Inflammatory macrophage (primary cell): ENCODE data around the gene DENND4C.
"Not testable (repeated sequence)": the region's sequence is repeated elsewhere in the genome, so short reads cannot be mapped to it uniquely, and the experiment has no call there.

Source experiments
- DNase-seq, 2 donors: peaks; one replicate each; pipeline ENCODE4 v3.0.0-alpha.2; 2020 to 2022

The DENND4C gene

DNA sequence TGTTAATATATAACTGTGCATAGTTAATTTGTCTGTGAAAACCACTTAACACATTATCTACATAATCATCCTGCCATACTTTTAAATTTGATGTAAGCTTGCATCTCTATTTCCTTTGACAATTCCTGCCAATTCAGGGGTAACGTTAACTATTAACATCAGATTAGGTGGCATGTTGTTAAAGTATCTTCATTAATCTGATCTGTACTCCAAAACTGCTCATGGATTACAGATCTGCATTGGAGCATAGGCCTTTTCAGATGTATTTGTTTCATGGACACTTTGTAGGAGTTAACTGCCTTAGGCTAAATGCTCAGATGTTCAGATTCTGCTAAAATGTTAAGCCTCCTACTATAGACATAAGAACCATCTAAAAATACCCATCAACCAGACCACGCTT is 146.4 kb downstream of the DENND4C start:
- no peak for DNase-seq

DNA sequence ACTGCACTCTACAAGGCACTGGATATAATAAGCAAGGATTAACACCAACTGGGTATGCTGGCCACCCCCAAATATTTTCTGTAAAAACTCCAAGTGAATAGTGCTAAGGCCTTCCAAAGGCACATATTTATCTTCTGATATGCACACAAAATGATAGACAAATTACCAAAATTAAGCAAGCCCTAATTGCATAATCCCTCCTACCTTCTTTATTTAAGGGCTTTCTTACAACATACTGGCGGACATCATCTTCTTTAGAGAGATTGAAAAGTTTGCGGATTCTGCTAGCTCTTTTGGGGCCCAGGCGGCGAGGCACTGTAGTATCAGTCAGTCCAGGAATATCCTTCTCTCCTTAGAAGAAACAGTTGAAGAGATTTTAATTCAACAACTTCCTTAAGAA is 147.7 kb downstream of the DENND4C start:
- DNase-seq: peak in 1 of 2 donors; percentile 44

DNA sequence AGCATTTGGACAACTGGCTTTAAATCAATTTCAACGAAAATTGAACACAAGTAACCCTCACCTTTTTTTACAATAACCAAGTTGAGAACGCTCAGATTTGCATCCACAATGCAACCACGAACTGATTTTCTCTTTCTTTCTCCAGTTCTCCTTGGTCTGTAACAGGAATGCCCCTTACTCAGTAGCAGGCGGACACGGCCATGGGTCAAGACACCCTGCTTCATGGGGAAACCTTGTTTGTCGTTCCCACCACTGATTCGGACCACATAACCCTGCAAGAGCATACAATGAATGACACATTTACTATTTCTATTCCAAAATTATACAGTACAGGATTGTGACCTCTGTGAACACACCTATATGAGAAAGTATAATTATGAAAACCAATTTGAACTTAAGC is 148.2 kb downstream of the DENND4C start:
- DNase-seq: no peak

DNA sequence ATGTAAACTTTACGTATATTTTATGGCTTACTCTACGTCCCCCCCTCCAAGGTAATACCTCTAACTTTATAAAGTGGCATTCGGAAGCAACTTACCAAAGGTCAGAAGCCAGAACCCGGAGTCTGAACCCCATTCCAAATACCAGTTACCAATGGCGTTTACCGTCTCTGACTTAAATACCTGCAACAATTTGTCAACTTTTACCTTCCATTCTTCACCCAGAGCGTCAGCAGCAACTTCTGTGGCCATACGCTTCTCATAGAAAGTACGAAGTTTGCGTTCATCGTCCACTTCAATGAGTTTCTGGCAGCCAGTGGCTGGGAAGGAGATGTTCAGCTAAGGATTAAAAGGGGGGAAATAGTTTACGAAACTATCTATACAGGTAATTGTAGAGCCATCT is 148.8 kb downstream of the DENND4C start:
- no peak for DNase-seq

DNA sequence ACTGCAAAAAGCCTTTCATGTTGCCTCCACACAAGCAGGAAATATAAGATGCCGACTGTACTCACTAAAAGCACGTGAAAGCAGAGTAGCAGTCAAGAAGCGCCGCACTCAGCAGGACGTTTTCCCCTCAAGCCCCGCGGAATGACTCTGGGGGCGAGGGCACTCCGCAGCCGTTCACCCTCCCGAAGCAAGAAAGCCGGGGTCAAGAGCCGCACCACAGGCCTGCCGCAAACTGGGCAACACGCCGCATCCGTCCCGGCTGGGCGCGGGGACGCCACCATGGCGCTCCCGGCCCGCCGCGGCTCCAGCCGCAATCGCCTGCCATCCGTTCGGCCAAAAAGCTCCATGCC is 149.2 kb downstream of the DENND4C start:
- DNase-seq: peak; percentile 19 to 51

DNA sequence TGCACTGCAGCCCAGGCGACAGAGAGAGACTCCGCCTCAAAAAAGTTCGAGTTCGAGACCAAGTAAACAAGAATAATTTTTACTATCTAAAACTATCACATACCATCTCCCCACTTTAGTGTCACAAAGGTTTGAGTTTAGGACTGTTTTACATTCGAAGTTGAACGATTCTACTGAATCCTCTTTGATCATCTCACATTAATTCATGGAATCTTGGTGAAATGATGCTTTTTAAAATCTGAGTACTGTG is 150.3 kb downstream of the DENND4C start:
- no peak for DNase-seq

DNA sequence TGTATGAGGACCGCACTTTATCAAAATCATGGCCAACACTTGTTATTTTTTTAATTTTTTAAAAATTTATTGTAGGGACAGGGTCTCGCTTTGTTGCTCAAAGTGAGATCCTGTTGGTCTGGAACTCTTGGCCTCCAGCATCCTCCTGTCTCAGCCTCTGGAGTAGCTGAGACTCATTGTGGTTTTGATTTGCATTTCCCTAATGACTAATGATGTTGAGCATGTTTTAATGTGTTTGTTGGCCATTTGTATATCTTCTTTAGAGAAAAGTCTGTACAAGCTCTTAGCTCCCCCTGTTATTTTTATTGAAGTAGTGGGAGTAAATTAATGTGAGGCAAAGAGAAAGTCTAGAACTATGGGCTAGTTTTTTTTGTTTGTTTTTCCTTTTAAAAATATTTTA is 151.2 kb downstream of the DENND4C start:
- no peak for DNase-seq

DNA sequence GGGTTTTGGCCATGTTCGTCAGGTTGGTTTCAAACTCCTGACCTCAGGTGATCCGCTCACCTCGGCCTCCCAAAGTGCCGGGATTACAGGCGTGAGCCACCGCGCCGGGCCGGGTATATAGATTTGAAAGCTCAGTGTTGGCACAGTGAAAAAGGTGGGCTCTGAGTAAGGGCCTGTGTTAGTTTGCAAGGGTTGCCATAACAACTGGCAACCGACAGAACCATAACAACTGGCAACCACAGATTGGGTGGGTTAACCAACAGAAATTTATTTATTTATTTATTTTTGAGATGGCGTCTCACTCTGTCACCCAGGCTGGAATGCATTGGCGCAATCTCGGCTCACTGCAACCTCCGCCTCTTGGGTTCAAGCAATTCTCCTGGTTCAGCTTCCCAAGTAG is 154.7 kb downstream of the DENND4C start:
- DNase-seq: not testable (repeated sequence)

DNA sequence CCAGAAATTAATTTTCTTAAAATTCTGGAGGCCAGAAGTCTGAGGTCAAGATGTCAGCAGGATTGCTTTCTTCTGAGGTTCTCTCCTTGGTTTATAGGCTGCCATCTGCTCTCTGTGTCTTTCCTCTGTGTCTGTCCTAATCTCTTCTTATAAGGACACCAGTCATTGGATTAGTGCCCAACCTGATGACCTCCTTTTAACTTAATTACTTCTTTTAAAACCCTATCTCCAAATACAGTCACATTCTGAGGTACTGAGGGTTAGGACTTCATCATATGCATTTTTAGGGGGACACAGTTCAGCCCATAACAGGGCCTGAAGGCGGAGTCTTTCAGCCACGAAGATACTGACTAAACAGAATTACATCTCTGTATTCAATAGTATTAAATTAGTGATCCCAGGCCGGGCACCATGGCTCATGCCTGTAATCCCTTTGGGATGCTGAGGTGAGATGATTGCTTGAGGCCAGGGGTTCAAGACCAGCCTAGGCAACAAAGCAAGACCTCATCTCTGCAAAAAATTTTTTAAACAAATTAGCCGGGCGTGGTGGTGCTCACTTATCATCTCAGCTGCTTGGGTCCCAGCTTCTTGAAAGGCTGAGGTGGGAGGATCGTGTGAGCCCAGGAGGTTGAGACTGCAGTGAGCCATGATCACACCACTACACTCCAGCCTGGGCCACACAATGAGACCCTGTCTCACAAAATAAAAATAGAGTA is 155.5 kb downstream of the DENND4C start:
- DNase-seq: no peak

DNA sequence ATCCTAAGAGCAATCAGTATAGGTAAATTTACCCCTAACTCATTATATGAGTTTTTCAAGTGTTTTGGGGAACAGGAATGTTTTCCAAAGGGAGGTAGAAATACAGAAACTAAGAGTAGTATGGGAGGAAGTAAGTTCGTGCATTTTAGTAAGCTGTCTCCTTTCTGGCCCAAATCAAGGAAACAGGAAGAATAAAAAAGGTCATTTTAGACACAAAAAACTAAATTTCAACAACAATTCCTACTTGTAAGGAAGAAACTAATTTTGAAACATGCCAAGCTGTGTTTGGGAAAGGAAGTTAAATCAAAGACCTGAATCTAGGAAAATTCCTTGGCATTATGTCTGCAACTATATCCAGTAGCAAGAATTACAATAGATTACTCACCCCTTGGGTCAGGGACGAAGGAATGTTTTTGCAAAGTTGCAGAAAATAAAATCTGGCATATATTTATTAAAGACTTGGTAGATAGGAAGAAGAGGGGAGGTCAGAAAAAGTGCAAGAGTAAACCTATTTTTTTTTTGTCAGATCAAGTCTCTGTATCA is 156.1 kb downstream of the DENND4C start:
- DNase-seq: peak in 1 of 2 donors; percentile 21

DNA sequence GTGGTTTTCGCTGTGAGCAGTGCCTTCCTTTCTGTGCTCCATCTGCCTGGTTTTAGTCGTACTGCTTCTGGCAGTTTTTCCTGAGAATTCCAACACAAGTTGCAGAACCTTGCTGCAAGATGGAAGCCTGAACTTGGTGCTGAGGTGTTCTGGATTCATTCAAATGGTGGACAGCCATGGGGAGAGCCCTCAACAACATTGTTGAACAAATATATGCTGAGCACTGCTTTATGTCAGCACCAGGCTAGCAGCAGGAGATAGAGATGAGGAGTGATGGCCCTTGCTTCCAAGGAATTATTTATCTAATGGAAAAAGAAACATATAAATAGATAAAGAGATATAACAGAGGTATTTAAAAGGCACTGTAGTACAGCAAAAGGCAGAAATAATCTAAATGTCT is 156.8 kb downstream of the DENND4C start:
- no peak for DNase-seq

DNA sequence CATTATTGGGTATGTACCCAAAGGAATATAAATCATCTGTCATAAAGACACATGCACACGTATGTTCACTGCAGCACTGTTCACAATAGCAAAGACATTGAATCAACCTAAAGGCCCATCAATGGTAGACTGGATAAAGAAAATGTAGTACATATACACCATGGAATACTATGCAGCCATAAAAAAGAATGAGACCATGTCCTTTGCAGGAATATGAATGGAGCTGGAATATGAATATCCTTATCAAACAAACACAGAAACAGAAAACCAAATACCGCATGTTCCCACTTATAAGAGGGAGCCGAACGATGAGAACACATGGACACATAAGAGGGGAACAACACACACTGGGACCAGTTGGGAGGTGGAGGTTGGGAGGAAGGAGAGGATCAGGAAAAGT is 159.0 kb downstream of the DENND4C start:
- DNase-seq: not testable (repeated sequence)

DNA sequence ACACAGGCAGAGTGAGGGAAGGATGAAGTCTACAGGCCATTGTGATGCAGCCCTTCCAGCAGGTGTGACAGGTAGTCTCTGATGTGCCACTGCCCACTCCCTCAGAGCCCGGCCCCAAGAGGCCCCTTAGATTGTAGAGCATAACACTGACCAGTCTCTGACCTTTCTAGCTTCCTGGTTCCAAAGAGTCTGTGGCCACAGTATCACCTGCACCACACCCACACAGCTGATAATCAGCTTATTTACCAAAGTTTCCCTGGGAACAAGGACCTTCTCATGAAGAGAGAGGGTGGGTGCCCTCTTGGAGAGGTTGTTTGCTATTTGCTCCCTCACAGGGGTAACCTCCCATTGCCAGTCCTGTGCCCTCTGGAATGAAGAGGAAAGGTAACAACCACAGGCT is 167.4 kb downstream of the DENND4C start:
- no peak for DNase-seq

DNA sequence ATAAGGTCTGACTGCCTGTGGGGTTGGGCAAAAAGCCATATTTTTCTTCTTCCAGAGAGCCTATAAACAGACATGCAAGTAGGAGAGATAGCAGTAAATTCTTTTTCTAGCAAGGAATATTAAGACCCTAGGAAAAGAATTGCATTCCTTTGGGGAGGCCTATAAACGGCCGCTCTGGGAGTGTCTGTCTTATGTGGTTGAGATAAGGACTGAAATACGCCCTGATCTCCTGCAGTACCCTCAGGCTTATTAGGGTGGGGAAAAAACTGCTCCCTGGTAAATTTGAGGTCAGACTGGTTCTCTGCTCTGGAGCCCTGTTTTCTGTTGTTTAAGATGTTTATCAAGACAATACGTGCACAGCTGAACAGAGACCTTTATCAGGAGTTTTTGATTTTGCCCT is 172.7 kb downstream of the DENND4C start:
- not testable (repeated sequence) for DNase-seq

DNA sequence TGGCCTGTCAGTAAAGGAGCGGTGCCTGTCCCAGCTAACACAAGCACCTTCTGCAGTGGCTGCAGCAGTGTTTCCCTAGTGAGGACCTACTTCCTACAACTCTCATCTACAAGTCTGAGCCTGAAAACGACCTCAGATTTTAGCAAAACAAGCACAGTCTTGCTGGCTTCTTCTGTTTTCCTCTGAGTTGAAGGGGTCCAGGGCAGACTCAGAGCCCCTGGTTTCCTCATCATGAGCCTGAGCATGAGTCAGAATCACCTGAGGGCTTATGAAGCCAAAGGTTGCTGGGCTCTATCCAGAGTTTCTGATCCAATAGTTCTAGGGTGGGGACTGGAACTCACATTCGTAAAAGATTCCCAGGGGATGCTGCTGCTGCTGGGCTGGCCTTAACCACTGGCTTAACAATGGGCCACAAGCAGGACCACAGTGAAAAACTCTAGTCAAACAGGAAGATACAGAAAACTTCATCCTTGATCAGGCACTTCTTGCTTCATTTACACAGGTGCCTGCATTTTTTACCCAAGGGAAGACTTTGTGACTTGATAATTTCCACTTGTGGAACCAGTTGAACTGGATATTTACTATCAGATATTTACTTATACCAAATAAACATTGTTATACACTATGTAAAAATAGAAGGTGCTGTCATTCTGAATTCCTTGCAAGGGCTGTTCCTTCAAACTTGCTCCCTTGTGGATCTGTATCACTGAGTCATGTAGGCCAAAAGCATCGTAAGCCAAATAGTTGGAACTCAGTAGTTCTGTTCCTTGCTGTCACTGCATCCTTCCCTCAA is 174.0 kb downstream of the DENND4C start:
- no peak for DNase-seq

DNA sequence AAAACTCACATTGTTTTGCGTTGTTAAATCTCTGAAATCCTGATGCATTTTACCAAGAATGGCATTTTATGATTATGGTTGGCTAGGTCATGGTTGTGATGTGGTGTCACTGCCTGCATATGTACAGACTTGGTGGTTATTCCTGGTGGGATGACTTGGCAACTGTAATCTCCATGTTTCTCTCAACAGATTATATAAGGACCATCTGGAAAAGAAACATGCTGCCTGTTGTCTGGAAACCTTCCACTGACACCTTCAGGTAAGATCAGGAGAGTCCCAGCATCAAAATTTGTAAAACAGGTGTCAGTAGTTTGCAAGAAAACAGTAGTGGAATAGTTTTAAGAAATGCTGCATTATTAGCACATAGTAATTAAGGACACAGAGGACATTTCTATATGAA is 175.3 kb downstream of the DENND4C start:
- no peak for DNase-seq

DNA sequence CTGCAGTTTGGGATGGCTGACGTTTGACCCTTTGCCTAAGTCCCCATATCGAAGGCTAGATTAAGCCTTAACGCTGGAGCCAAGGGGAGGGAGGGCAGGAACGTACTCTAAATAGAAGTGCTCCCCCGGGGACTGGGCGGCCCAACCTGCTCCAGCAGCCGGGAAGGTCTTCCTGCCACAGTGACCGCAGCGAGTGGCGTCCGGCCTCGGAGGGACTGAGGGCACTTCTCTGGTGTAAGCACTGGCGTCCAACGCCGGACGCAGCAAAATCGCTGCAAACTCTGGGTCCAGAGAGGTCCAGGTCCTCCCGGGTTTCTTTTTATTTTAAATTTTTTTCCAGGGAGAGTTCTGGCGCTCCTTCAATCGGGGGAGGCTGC is 177.8 kb downstream of the DENND4C start:
- DNase-seq: peak in 1 of 2 donors; percentile 4

DNA sequence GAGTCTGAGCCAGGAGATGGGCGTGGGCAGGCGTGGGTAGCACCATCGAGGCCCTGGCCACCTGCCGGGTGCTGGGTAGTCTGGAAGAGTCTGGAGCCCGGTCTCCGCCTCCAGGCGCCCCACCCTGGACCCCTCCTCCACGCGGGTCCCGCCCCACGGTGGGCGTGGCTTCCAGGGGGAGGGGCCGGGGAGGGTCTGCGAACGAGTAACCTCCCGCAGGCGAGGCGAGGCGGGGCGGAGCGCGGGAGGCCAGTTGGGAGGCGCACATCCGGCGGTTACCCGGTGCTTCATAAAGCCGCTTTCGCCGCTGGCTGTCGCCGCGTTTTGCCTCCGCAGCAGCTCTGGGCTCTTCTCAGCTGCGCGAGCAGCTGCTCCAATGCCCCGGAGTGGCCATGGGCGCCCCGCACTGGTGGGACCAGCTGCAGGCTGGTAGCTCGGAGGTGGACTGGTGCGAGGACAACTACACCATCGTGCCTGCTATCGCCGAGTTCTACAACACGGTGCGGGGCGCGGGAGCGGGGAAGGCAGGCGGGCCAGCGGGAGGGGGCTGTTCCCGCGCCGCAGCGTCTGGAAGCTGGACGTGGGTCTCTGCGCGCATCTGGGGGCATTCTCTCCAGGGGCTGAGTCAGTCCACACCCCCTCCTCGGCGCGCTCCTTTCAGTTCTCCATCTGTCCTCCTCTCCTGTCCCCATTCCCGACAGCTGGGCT is 178.4 kb downstream of the DENND4C start, which contains the start of gene ACER2:
TSS of gene ACER2 (plus strand) at position 317 of the 708 bp plus-strand sequence. CDS start at position 393, 76 bp downstream.
- DNase-seq: peak; percentile 73 to 75

DNA sequence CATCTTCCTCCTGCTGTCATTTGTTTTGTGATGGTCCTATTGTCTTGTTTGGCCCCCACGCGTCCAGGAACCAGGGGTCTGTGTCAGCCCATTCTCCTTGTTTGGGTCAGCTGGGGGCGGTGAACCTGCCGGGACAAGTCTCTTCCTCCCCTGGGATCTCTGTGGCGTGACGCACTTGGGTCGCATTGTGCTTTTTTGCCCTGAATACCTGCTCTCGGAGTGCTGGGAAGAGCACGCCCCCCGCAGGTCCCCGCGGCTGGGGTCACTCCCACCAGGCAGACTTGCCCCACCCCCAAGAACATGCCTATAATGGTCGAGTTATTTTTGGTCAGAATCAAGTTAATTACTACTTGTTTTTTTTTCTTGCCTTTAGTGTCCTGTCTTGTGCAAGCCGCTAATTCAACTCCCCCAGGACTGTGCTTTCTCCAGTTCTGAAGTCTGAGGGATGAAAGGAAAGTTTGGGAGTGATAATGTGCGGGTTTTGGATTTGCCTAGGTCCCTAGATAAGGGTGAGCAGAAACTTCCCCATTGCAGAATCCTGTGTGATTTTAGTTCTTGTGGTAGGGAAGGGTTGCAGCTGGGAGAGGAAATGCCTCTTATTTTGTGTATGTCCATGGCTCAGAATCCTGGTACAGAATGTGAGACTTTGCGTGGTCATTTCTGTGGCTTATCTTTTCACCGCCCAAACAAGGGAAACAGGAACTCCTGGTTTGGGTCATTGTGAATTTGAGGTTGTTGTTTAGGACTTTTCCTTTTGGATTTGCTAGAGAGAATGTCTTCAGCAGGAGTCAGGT is 179.1 kb downstream of the DENND4C start:
- DNase-seq: peak; percentile 10 to 28

DNA sequence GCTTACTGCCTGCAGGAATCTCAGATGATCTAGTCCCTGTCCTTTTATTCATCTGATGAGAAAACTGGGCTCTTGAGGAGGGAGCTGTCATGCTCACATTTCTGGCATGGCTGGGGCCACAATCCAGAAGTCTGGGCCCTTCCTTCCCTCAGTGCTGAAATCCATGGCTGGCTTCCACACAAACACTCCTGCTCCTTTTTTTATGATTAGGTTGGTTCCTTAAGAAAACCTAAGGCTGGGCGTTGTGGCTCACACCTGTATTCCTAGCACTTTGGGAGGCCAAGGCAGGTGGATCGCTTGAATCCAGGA is 179.7 kb downstream of the DENND4C start:
- no peak for DNase-seq

DNA sequence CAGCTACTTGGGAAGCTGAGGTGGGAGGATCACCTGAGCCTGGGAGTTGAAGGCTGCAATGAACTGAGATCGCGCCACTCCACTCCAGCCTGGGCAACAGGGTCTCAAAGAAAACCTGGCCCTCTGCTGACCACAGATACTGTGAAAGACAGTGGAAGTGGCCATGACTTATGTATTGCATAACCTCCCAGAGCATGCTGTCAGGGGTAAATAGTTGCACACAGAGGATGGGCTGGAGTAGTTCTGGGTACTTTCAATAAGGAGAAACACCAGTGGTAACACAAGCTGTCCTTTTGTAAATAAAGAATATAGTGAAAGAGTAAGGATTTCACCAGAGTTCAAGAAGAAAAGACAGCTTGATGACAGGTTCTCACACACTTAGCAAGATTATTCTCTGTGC is 180.1 kb downstream of the DENND4C start:
- DNase-seq: no peak

DNA sequence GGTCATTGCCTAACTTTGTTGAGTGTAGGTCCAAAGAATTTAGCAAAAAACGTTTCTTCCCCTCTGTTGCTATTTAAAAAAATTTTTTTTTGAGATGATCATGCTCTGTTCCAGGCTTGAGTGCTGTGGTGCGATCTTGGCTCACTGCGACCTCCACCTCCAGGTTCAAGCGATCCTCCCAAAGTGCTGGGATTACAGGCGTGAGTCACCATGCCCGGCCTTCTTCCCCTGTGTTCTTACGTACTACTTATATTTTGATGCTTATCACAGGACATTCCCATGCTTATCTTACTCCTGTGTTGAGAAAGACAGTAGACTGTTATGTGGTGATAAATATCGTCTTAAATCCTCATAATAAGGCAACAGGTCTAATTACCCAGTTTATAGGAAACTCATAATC is 180.8 kb downstream of the DENND4C start:
- DNase-seq: no peak

DNA sequence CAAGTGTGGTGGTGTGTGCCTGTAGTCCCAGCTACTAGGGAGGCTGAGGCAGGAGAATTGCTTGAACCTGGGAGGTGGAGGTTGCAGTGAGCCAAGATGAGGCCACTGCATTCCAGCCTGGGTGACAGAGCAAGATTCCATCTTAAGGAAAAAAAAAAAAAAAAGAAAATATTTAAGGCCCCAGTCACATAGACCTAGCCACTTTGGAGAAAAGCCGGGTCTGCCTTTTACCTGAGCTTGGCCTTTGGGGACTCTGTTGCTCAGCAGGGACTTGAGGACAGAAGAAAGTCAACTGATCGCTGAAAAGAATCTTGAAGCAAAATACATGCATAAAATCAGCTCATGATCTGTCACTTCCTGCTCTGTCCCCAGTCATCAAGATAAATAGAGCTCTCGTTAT is 183.0 kb downstream of the DENND4C start:
- DNase-seq: not testable (repeated sequence)
